NCI-H2107 treated with DMSO at 0.1 percent for 48 hours (cell line): Measurements from ENCODE around the gene NCCRP1.

Experiments
- DNase-seq: peaks from one replicate; lab custom pipeline; 2025; ENCODE audit not compliant: unreplicated experiment; lab: John Stamatoyannopoulos, UW

NCCRP1 gene

GRCh38 chr19:39196860-39197562, at the start of gene NCCRP1:
Gene NCCRP1 (plus strand): TSS chr19:39196964. CDS start chr19:39196983, 19 bp downstream.
- DNase-seq, result no peak

- DNase-seq, result no peak
These were observed 49.3 kb upstream of the NCCRP1 start for GRCh38 chr19:39147480-39147879.

GRCh38 chr19:39148939-39149529, 47.7 kb upstream of the NCCRP1 start:
- DNase-seq, result no peak

- no peak for DNase-seq
These were observed 46.5 kb upstream of the NCCRP1 start for GRCh38 chr19:39150235-39150634.

- DNase-seq, result no peak
These were observed 45.8 kb upstream of the NCCRP1 start for GRCh38 chr19:39150807-39151600.

- DNase-seq, result no peak
These were observed 44.7 kb upstream of the NCCRP1 start for GRCh38 chr19:39152066-39152465.

- DNase-seq, result no peak
These were observed 42.6 kb upstream of the NCCRP1 start for GRCh38 chr19:39154100-39154628.

GRCh38 chr19:39154629-39155100, 42.1 kb upstream of the NCCRP1 start:
- DNase-seq, result no peak

GRCh38 chr19:39155114-39155700, 41.6 kb upstream of the NCCRP1 start:
- no peak for DNase-seq

GRCh38 chr19:39155741-39156140, 41.0 kb upstream of the NCCRP1 start:
- no peak for DNase-seq

- no peak for DNase-seq
These were observed 40.2 kb upstream of the NCCRP1 start for GRCh38 chr19:39156326-39157230.

- DNase-seq, result no peak
These were observed 39.3 kb upstream of the NCCRP1 start for GRCh38 chr19:39157275-39157996.

GRCh38 chr19:39157997-39158389, 38.8 kb upstream of the NCCRP1 start:
- no peak for DNase-seq

- DNase-seq, result no peak
These were observed 38.0 kb upstream of the NCCRP1 start for GRCh38 chr19:39158646-39159260.

GRCh38 chr19:39160523-39160861, 36.3 kb upstream of the NCCRP1 start:
- no peak for DNase-seq

- no peak for DNase-seq
These were observed 35.7 kb upstream of the NCCRP1 start for GRCh38 chr19:39160889-39161672.

- DNase-seq, result no peak
These were observed 34.2 kb upstream of the NCCRP1 start for GRCh38 chr19:39162441-39163043.

GRCh38 chr19:39163621-39164020, 33.1 kb upstream of the NCCRP1 start:
- DNase-seq, result no peak
